NCI-H2171 (cell line): ENCODE data around the gene SFN.
A peak's percentile ranks its signal among the peaks of the same experiment; 100 is the strongest.
"Not testable (repeated sequence)": the region's sequence is repeated elsewhere in the genome, so short reads cannot be mapped to it uniquely, and the experiment has no call there.

ENCODE experiments used
- DNase-seq: peaks from one replicate; lab custom pipeline; 2025; lab: John Stamatoyannopoulos, UW

Gene SFN

GRCh38 chr1:26864610-26865480 is 1.9 kb downstream of the SFN start:
- peak; percentile 95 for DNase-seq

DNA sequence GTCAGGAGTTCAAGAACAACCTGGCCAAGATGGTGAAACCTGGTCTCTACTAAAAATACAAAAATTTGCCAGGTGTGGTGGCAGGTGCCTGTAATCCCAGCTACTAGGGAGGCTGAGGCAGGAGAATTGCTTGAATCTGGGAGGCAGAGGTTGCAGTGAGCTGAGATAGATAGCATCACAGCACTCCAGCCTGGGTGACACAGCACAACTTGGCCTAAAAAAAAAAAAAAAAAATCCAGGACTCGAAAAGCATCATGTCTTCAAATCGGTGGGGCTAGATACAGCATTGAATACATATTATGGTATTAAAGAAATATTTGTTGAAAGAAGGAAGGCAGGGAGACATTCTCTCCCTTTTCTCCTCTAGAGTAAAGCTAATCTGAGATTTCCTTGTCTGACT is 10.1 kb downstream of the SFN start:
- not testable (repeated sequence) for DNase-seq

GRCh38 chr1:26874896-26875295 is 11.9 kb downstream of the SFN start:
- no peak for DNase-seq

DNA sequence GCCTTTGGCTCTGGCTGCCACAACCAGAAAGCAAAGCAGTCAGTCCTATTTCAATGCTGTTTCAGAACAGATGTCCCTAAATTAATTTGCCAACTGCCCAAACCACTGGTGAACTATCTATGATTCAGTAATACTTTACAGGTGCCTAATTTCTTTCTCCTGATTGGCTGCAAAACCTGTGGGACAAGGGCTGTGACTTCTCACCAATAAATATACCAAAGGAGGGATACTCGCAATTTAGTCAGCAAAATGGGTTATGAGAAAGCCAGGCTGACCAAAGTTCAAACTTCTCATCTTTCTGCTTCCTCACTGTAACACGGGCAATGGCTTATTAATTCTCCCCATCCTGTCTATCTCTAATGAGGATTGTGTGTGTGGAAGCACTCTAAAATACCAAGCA is 14.4 kb downstream of the SFN start:
- no peak for DNase-seq

DNA sequence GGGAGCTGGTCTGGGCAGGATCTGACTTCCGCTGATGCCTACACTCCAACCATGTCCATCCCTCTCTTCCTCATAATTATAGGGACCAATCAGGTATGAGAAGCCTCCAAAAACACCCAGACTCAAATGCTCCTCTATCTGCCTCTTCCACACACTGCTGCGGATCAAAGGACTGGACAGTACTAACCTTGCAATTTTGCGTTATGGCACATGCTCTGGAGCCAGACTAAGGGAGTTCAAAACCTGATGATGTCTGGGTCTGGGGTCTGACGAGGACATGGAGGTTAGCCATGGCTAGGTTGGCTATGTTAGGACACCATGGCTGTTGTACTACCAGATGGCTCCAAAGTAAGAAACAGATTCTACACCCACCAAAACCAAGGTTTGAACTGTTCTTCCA is 16.8 kb downstream of the SFN start:
- no peak for DNase-seq

DNA sequence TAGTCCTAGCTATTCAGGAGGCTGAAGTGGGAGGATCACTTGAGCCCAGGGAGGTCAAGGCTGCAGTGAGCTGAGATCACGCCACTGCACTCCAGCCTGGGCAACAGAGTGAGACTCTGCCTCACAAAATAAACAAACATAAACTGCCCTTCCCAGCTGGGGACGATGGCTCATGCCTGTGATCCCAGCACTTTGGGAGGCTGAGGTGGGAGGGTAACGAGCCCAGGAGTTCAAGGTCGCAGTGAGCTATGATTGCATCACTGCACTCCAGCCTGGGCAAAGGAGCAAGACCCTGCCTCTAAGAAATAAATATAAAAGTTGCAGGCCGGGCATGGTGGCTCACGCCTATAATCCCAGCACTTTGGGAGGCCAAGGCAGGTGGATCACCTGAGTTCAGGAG is 18.7 kb downstream of the SFN start:
- DNase-seq = not testable (repeated sequence)

DNA sequence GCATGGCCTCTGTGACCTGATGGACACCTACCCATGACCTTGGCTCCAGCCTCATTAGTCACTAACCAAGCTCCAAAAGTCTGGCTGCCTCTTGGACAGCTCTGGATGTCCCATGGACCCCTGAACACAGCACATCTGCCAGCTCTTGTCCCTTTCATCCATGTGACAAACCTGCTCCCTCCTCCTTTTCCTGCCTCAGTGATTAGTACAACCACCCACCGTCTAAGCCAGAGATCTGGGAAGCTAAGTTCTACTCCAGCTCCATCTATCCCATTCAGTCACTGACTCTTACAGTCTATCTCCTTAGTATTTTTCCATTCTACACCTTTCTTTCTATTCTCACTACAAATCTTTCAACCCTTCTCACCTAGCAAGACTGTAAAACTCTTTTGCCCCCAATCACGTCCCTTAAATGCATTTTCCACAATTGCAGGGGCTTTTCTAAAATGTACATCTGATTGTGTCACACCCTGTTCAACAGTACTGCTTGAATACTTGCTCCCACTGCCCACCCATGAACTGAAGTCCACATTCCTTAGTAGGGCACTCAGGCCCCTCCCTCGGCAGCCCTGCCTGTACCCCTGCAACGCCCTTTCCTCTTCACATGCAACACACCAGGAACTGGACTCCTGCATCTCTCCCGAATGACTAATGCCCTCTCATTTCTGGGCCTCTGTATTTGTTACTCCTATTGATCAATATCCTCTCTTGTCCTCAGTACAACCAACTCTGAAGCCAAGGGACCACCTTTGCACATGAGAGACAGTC is 19.9 kb downstream of the SFN start:
- DNase-seq = no peak

DNA sequence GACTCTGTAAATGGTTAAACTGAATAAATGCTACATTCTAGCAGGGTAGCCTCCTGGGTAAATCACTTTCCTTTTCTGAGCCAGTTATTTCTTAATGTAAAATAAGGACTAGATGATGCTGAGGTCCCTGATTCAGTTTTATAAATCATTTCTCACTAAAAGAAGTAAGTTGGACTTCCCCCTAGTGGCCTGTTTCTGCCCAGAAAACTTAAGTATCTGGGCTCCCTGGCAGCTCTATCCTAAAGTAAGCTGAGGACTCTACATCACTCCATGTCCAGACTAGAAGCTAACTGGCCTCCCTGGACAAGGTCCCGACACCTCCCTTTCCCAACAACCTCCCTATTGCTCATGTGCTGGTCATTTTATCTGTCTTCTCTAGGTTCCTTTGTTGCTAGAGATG is 24.2 kb downstream of the SFN start:
- DNase-seq = no peak

DNA sequence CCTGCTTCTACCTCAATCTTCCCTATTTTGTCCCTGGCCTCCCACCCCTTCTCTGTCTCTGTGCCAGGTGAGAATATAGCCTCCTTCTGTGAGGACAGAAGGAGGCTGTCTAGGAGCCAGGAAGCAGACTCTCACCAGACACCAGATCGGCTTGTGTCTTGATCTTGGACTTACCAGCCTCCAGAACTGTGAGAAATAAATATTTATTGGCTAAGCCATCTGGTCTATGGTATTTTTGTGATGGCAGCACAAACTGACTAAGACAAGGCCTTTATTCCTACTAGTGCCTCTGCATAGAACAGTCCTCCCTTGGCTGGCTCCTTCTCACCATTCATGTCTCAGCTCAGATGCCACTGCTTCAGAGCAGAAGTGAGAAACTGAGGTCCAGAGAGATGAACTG is 25.3 kb downstream of the SFN start:
- DNase-seq = no peak

DNA sequence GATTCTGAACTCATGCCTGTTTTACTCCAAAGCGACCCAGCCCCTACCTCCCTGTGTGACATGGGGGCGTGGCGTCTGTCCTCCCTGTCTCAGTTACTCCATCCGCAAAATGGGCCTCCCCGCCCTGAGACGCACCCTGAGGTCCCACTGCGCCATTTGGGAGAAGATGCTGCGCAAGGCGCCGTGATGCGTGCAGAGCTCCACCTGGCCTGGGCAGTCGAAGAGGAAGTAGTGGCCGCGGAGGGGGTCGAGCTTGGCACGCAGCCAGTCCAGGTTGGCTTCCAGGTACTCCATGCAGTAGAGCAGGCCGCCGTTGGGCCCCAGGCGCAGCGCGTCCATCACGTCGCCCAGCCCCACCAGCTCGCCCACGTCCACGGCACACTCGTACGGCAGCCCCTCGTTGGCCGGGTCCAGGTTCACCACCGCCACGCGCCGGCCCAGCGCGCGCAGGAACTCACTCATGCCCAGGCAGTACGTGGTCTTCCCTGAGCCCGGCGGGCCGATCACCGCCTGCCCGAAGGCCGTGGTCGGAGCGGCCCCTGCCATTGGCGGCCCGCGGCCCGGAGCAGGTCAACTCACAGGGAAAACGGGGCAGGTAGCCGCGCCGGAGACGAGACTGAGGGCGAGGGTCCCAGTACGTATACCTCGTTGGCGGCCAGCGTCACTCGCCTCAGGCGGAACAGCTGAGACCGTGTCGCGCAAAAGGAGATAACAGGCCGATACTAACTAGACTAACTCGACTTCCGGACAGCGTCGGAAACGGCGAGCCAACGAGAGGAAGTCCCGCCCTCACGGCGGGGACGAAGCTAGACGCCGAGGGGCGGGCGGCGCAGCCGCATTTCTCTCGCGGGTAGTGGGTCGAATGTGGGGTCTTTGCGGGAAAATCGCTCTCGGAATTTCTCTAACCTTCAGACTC is 26.9 kb downstream of the SFN start, which contains the start of gene GPN2:
GPN2 (minus strand) TSS at position 733 of the 916 bp plus-strand sequence; CDS start at position 546, 187 bp downstream.
- peak; percentile 76 for DNase-seq

DNA sequence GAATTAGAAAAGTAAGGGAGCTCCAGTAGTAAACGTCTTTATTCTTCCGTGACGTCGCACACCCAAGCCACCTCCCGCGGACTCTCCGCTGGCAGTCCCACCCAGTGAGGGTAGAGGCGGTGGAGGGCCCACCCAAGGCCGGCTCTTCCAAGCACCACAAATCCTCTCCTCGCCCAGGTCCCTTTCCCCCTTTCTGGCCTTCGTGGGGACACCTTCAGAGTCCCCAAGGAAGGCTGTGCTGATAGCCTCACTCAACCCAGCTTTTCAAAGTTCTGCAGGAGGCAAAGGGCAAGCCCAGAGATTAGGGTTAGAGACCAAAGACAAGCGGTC is 27.5 kb downstream of the SFN start:
- no peak for DNase-seq

- DNase-seq = no peak
Measured at GRCh38 chr1:26894263-26894662, 31.3 kb downstream of the SFN start.

DNA sequence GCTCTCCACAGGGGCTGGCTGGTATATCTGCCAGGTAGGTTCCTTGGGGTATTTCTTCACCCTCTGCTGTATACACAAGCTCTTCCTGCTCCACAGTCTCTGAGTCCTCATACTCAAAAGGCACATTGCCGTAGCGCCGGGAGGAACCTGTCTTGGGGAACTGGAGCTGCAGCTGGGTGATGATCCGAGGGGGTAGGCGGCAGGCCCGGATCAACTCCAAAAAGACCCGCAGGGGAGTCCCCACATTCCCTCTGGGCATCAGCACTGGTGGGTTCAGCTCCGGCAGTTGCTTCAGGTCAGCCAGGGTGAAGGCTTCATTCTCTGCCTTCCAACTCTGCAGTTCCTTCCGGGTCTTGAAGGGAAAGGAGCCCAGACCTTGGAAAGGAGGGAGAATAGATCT is 34.4 kb downstream of the SFN start:
- no peak for DNase-seq

DNA sequence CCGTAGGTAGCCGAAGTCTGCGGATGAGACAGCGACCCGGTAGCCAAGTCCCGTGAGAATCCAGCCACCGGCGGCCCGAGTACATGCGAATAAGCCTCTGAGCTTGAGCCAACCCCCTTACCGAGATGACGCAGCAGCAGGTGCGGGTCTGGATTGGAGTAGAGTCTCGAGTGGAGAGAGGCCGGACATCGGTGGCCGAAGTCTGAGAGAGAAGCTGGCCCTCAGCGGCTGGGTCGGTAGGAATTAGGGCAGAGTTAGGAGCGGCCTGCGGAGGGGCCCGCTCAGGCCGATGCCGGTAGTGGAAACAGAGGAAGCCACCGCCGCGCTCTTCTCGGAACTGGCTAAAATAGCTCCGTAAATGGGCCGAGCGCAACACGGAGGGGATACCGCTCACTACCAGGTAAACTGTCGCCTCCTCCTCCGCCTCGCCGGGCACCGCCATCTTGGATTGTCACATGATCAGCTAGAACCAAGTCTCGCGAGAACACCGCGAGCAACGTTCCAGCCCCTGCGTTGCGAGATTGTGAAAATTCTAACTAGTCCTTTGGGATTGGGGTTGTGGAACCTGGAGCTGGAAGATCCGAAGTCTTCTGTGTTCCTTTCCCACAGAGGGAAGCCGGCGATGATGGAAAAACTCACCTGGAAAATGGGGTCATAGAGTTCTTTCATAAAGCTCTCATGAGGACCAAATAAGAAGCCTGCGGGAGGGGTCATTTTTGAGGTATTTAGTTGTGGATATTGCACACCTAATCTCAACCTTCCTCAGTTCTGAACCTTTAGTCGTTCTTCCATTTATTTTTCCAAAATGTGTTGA is 37.3 kb downstream of the SFN start, which contains the start of gene GPATCH3:
GPATCH3 (minus strand) TSS at position 467 of the 814 bp plus-strand sequence; CDS start at position 442, 25 bp downstream.
- peak; percentile 96 for DNase-seq

GRCh38 chr1:26900815-26901511 is 38.0 kb downstream of the SFN start:
- no peak for DNase-seq

DNA sequence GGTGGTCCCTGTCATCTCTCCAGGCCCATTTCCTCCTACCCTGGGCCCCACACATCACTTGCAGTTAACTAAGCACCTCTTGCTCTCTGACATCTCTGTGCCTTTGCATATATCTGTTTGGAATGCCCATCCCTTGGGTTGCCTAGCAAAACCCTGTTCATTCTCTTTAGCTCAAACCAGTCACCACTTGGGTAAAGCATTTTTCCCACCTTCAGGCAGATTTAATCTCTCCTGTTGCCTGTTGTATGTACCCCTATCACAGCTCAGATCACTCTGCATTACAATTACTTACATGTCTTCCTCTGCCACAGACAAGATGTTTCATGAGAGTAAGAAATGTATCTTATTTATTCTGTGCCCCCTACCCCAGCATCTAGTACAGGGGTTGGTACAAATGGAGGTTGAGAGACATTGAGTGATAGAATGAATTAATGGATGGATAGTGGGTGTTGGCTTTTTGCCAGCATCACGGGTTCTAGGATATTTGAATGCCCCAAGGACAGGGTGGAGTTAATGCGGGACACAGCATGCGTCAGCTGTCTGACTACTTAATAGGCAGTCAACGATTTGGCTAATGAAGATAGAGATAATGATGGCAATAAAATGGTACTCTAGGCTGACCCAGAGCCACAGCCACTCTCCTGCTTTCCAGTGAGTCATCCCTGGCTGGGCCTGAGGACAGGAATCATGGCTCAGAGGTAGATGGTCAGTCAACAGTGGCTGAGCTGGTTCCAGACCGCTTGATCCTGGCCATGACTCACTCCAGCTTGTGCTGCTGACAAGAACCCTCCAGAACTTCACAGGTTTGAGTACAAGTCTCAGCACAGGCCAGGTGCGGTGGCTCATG is 44.3 kb downstream of the SFN start:
- DNase-seq = no peak

GRCh38 chr1:26909951-26910342 is 47.0 kb downstream of the SFN start:
- DNase-seq = no peak

- no peak for DNase-seq
Measured at GRCh38 chr1:26910343-26911160, 47.6 kb downstream of the SFN start.
